Osteocyte (in vitro differentiated cells): ENCODE data around the gene JOSD1. TPM values are rescaled to one million over a fixed set of nuclear protein-coding genes. Genes with fewer than 3 reads are reported as not detected.

Source experiments
- DNase-seq: peaks from one replicate; pipeline ENCODE4 v3.0.0; 2021; ENCODE audit warnings: mixed read lengths; ENCODE audit not compliant: unreplicated experiment; ENCODE audit errors: extremely low spot score
- H3K27ac Mint-ChIP-seq: one replicate; pipeline ENCODE4 v1.8.0; 2021; ENCODE audit warnings: mild to moderate bottlenecking, mixed read lengths; ENCODE audit not compliant: unreplicated experiment
- H3K27me3 Mint-ChIP-seq: one replicate; pipeline ENCODE4 v1.8.0; 2021; ENCODE audit warnings: mixed read lengths; ENCODE audit not compliant: unreplicated experiment
- H3K36me3 Mint-ChIP-seq: one replicate; pipeline ENCODE4 v1.8.0; 2021; ENCODE audit warnings: mixed read lengths; ENCODE audit not compliant: unreplicated experiment
- H3K4me1 Mint-ChIP-seq: one replicate; pipeline ENCODE4 v1.8.0; 2021; ENCODE audit warnings: mixed read lengths; ENCODE audit not compliant: unreplicated experiment
- H3K4me3 Mint-ChIP-seq: one replicate; pipeline ENCODE4 v1.8.0; 2021; ENCODE audit warnings: mild to moderate bottlenecking, moderate library complexity, mixed read lengths; ENCODE audit not compliant: unreplicated experiment
- H3K9me3 Mint-ChIP-seq: one replicate; pipeline ENCODE4 v1.8.0; 2021; ENCODE audit warnings: mixed read lengths; ENCODE audit not compliant: unreplicated experiment
- total RNA-seq: library from RNA; stranded (reverse); gene quantifications from 2 replicates; pipeline ENCODE4 v1.2.1, GENCODE V29; 2021
- TF ChIP-seq, protein P1 (sequence below): fragments of 200-600 bp; sonication (generic); IDR thresholded peaks from 2 replicates; pipeline ENCODE4 v1.5.0; 2021; ENCODE audit warnings: antibody characterized with exemption, mild to moderate bottlenecking, moderate library complexity

JOSD1 gene
- total RNA-seq, 1 donor from 2014 or later, result 78.6 TPM

DNA sequence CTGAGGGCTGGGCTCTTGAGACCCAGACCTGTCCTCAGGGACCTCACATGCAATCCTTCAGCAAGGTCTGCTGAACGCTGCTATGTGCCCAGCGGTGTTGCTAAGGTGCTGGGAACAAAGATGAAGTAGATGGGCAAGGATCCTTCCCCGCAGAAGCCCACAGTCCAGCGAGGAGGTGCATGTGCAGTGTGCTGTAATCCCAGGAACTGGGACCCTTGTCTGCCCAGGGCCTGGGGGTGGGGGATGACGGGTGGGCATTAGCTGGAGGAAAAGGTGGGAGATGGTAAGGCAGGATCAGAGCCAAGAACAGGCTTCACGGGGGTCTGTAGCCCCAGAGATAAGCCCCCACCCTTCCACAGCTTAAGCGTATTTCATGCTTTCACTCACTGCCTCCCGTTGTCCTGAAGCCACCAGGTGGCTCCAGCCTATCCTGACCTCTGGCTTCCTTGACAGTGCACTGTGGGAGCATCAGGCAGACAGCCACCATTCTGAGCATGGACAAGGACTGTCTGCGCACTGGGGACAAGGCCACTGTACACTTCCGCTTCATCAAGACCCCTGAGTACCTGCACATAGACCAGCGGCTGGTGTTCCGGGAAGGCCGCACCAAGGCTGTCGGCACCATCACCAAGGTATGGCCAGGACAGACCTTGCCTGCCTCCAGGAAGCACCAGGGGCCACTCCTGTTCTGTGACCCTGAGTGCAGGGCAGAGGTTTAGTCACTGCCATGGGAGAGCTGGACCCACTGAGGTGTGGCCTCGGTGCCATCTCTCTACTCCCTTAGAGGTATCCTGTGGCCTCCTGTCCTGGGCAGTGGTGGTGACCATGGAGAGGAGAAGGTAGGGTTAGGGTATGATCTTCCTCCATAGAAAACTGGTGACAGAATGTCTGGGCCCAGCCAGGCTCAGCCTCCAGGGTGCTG lies 27.0 kb upstream of the JOSD1 start:
- TF ChIP-seq, protein P1, sequence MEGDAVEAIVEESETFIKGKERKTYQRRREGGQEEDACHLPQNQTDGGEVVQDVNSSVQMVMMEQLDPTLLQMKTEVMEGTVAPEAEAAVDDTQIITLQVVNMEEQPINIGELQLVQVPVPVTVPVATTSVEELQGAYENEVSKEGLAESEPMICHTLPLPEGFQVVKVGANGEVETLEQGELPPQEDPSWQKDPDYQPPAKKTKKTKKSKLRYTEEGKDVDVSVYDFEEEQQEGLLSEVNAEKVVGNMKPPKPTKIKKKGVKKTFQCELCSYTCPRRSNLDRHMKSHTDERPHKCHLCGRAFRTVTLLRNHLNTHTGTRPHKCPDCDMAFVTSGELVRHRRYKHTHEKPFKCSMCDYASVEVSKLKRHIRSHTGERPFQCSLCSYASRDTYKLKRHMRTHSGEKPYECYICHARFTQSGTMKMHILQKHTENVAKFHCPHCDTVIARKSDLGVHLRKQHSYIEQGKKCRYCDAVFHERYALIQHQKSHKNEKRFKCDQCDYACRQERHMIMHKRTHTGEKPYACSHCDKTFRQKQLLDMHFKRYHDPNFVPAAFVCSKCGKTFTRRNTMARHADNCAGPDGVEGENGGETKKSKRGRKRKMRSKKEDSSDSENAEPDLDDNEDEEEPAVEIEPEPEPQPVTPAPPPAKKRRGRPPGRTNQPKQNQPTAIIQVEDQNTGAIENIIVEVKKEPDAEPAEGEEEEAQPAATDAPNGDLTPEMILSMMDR, result no peak
- no peak for DNase-seq
- peaks cover 30% of the 10 kb centered on the region for H3K4me1 Mint-ChIP-seq
- H3K36me3 Mint-ChIP-seq, result peaks cover 59% of the 10 kb centered on the region
- peak overlapping the region; percentile 23 for H3K27ac Mint-ChIP-seq
- no peaks in the 10 kb centered on the region for H3K27me3 Mint-ChIP-seq
- H3K9me3 Mint-ChIP-seq, result no peaks in the 10 kb centered on the region
- H3K4me3 Mint-ChIP-seq, result no peak overlapping the region

- no peak overlapping the region for H3K4me3 Mint-ChIP-seq
- no peak overlapping the region for H3K27ac Mint-ChIP-seq
- TF ChIP-seq, protein P1, result no peak
- H3K27me3 Mint-ChIP-seq, result no peaks in the 10 kb centered on the region
- peaks cover 23% of the 10 kb centered on the region for H3K4me1 Mint-ChIP-seq
- no peaks in the 10 kb centered on the region for H3K9me3 Mint-ChIP-seq
- DNase-seq, result no peak
- peaks cover 64% of the 10 kb centered on the region for H3K36me3 Mint-ChIP-seq
Observed at GRCh38 chr22:38727123-38727522, 26.4 kb upstream of the JOSD1 start.

DNA sequence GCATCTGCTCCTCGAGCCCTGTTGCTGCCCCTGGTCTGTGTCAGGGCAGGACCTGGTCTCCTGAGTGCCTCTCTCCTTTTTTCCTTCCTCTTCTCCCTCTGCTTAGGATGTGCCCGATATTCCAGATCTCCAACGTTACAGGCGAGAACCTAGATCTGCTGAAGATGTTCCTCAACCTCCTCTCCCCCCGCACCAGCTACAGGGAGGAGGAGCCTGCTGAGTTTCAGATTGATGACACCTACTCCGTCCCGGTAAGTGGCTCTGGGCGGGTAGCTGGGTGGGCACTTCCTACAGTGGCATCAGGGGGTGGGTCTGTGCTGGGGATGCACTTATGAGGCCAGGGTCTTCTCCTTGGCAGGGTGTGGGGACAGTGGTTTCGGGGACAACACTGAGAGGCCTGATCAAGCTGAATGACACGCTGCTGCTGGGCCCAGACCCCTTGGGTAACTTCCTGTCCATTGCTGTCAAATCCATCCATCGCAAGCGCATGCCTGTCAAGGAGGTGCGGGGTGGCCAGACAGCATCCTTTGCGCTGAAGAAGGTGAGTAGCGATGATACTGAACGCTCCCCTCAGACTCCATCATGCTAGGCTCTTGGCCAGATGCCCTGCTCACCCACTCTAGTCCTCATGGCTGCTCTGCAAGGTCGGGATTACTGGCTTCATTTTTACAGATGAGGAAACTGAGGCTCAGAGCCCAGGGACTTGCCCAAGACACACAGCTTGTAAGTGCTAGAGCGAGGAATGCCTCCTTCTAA lies 25.3 kb upstream of the JOSD1 start:
- Mint-ChIP-seq H3K36me3 (peaks cover 67% of the 10 kb centered on the region), H3K27ac (no peak overlapping the region), H3K27me3 (no peaks in the 10 kb centered on the region), H3K4me1 (peaks cover 25% of the 10 kb centered on the region), H3K9me3 (no peaks in the 10 kb centered on the region), H3K4me3 (no peak overlapping the region)
- no peak for DNase-seq
- TF ChIP-seq, protein P1, result no peak

GRCh38 chr22:38724926-38725571 lies 24.3 kb upstream of the JOSD1 start:
- no peak overlapping the region for H3K27ac Mint-ChIP-seq
- no peak for DNase-seq
- no peak overlapping the region for H3K4me3 Mint-ChIP-seq
- H3K36me3 Mint-ChIP-seq, result peaks cover 61% of the 10 kb centered on the region
- TF ChIP-seq, protein P1, result peak; percentile 56
- no peaks in the 10 kb centered on the region for H3K27me3 Mint-ChIP-seq
- H3K4me1 Mint-ChIP-seq, result peaks cover 23% of the 10 kb centered on the region
- H3K9me3 Mint-ChIP-seq, result no peaks in the 10 kb centered on the region
